Left ventricle myocardium inferior (tissue), 1 donor: ENCODE data around the gene SLC6A11. TPM values are rescaled to one million over a fixed set of nuclear protein-coding genes. Genes with fewer than 3 reads are reported as not detected.

Experiments
- DNase-seq: peaks from one replicate; pipeline ENCODE4 v3.0.0-alpha.2; 2020
- H3K27ac ChIP-seq: fragments of 200-600 bp; replicated peaks from 2 replicates; pipeline ENCODE4 v1.8.0; 2021
- H3K27me3 ChIP-seq: fragments of 200-600 bp; 2 replicates; pipeline ENCODE4 v1.8.0; 2021; ENCODE audit warnings: low read depth
- H3K36me3 ChIP-seq: fragments of 200-600 bp; 2 replicates; pipeline ENCODE4 v1.8.0; 2021
- H3K4me1 ChIP-seq: fragments of 200-600 bp; 2 replicates; pipeline ENCODE4 v1.8.0; 2021
- H3K4me3 ChIP-seq: fragments of 200-600 bp; 2 replicates; pipeline ENCODE4 v1.8.0; 2021; ENCODE audit warnings: mild to moderate bottlenecking, moderate library complexity
- H3K9me3 ChIP-seq: fragments of 200-600 bp; replicated peaks from 2 replicates; pipeline ENCODE4 v1.8.0; 2021
- intact Hi-C: fragments of 100-400 bp; cut with micrococcal nuclease; formaldehyde crosslinking; loops from one replicate; pipeline ENCODE4 v1.11.0; 2022
- total RNA-seq: library from RNA; stranded (reverse); fragmentation: NEBNext Ultra II Directional; extraction: Animal tissue kit (Norgen Biotek cat#: 25700); gene quantifications from one replicate; pipeline ENCODE4 v1.2.1, GENCODE V29; 2021
- TF ChIP-seq, protein P1 (sequence below): fragments of 200-600 bp; IDR thresholded peaks from 2 replicates; pipeline ENCODE4 v1.8.0; 2021; ENCODE audit warnings: antibody characterized with exemption, mild to moderate bottlenecking, borderline replicate concordance
- donor health status: DM: no; HTN: yes; CAD: no; lungs with severe emphysema.

The SLC6A11 gene
- total RNA-seq, 1 donor from 2014 or later, result not detected

- Histone ChIP-seq H3K36me3 (no peaks in the 10 kb centered on the region), H3K4me3 (no peak overlapping the region), H3K9me3 (peaks cover 45% of the 10 kb centered on the region), H3K27me3 (peaks cover 48% of the 10 kb centered on the region), H3K27ac (no peak overlapping the region), H3K4me1 (no peaks in the 10 kb centered on the region)
- intact Hi-C loops, result no loop called here
- DNase-seq, result no peak
- TF ChIP-seq, protein P1, sequence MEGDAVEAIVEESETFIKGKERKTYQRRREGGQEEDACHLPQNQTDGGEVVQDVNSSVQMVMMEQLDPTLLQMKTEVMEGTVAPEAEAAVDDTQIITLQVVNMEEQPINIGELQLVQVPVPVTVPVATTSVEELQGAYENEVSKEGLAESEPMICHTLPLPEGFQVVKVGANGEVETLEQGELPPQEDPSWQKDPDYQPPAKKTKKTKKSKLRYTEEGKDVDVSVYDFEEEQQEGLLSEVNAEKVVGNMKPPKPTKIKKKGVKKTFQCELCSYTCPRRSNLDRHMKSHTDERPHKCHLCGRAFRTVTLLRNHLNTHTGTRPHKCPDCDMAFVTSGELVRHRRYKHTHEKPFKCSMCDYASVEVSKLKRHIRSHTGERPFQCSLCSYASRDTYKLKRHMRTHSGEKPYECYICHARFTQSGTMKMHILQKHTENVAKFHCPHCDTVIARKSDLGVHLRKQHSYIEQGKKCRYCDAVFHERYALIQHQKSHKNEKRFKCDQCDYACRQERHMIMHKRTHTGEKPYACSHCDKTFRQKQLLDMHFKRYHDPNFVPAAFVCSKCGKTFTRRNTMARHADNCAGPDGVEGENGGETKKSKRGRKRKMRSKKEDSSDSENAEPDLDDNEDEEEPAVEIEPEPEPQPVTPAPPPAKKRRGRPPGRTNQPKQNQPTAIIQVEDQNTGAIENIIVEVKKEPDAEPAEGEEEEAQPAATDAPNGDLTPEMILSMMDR, result no peak
Measured at GRCh38 chr3:10907262-10907661, 91.2 kb downstream of the SLC6A11 start.

- intact Hi-C loops, result no loop called here
Measured at GRCh38 chr3:10910367-10910766, 94.3 kb downstream of the SLC6A11 start.

DNA sequence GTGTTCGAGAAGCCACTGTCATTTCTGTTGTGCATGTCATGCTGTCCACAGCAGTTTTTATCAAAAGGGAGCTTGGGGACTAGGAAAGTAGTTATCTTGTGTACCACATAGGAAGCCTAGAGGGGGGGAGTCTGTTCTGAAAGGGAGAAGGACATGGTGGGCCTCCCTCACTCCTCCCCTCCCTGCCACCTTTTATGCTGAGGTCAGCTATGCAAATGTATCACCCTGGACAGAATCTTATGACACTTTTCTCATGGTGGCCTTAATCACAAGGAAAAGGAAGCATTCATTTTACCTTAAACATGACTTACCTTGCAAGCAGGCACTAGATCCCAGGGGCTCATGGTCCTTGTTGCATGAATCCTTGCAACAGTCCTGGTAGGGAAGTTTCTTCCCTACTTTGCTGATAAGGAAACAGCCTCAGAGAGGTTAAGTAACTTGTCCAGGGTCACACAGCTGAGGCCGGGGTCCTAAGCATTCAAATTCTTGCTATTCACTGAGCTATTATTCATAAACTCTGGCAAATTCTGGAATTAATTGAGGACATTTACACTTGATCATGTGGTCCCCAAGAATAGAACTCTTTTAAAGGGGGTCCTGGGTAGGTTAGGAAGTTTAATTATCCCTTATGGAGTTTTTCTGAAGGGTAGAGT, 95.4 kb downstream of the SLC6A11 start:
- no peaks in the 10 kb centered on the region for H3K4me1 ChIP-seq
- TF ChIP-seq, protein P1, result no peak

More at GRCh38 chr3:10910367-10910766, 94.3 kb downstream of the SLC6A11 start:
- DNase-seq, result no peak
- H3K36me3 ChIP-seq, result no peaks in the 10 kb centered on the region
- TF ChIP-seq, protein P1, result no peak
- no peak overlapping the region for H3K27ac ChIP-seq
- H3K27me3 ChIP-seq, result peaks cover 59% of the 10 kb centered on the region
- H3K4me1 ChIP-seq, result no peaks in the 10 kb centered on the region
- H3K4me3 ChIP-seq, result no peak overlapping the region
- peaks cover 39% of the 10 kb centered on the region for H3K9me3 ChIP-seq

DNA sequence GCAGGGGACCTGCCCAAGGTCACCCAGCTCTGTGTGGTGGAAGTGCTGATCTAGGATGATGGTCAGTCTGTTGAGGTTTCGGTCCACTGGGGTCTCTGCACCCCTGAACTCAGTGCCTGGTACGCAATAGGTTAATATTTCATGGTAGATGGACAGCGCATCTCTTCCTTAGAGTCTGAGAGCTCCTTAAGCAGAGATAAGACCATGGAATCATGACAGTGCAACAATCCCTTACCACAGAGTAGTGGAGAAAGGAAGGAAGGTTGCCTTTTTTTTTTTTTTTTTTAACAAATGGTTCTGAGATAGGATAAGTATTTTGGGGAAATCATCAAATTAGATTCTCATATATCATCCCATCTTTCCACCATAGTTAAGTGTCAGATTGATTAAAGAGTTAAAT, 96.8 kb downstream of the SLC6A11 start:
- peaks cover 72% of the 10 kb centered on the region for H3K27me3 ChIP-seq
- no peaks in the 10 kb centered on the region for H3K36me3 ChIP-seq
- intact Hi-C loops, result no loop called here
- no peak overlapping the region for H3K4me3 ChIP-seq
- peaks cover 15% of the 10 kb centered on the region for H3K9me3 ChIP-seq
- H3K27ac ChIP-seq, result no peak overlapping the region
- DNase-seq, result no peak
- H3K4me1 ChIP-seq, result no peaks in the 10 kb centered on the region
- TF ChIP-seq, protein P1, result no peak

More for the DNA sequence above, 95.4 kb downstream of the SLC6A11 start:
- H3K27ac ChIP-seq, result no peak overlapping the region
- no peaks in the 10 kb centered on the region for H3K36me3 ChIP-seq
- intact Hi-C loops, result no loop called here
- H3K9me3 ChIP-seq, result peaks cover 28% of the 10 kb centered on the region
- no peak overlapping the region for H3K4me3 ChIP-seq
- H3K27me3 ChIP-seq, result peaks cover 67% of the 10 kb centered on the region
- no peak for DNase-seq

DNA sequence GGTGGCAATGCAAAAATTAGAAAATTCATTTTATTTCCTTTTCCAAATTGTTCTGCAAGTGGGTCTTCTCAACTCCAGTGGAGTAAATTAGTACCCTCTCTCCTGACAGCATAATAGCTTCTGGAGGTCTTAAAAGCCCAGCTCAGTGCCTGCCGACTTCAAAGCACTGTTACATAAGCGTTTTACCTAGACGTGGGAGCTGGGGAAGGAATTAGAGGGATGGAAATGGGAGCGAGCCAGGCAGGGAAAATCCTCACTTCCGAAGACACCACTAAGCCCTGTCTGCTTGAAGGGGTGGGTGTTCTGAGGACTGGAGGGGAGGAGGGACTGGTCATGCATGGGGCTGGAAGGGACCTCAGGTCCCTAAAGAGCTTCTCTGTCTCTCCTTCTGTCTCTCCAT, 99.3 kb downstream of the SLC6A11 start:
- Histone ChIP-seq H3K36me3 (no peaks in the 10 kb centered on the region), H3K4me3 (no peak overlapping the region), H3K4me1 (no peaks in the 10 kb centered on the region), H3K27ac (no peak overlapping the region), H3K9me3 (peaks cover 7% of the 10 kb centered on the region), H3K27me3 (peaks cover 85% of the 10 kb centered on the region)
- intact Hi-C loops, result no loop called here
- DNase-seq, result no peak
- TF ChIP-seq, protein P1, result no peak
